Measurements from ENCODE around the gene SCEL.
A peak's percentile ranks its signal among the peaks of the same experiment; 100 is the strongest.

SCEL gene

GRCh38 chr13:77521595-77522367 lies 13.7 kb upstream of the SCEL start:
- Histone ChIP-seq H3K27ac (ENCODE audit: low read depth, low read length) (peak overlapping the region; percentile 80), H3K9me3 (ENCODE audit: control insufficient read depth, insufficient read depth, low read length) (no peaks in the 10 kb centered on the region), H3K4me3 (ENCODE audit: low read depth, low read length) (no peak overlapping the region; the same call in 1 of the 2 replicates), H3K4me1 (ENCODE audit: control insufficient read depth, insufficient read depth, low read length) (peaks cover 12% of the 10 kb centered on the region; the same call in 1 of the 2 replicates), H3K9ac (ENCODE audit: low read depth, low read length) (no peak overlapping the region), H3K36me3 (ENCODE audit: control insufficient read depth, insufficient read depth, low read length) (no peaks in the 10 kb centered on the region), H3K27me3 (ENCODE audit: control insufficient read depth, insufficient read depth, low read length) (no peaks in the 10 kb centered on the region)

- no peak overlapping the region for H3K4me3 ChIP-seq (ENCODE audit: low read depth, low read length)
- peaks cover 12% of the 10 kb centered on the region; the same call in 1 of the 2 replicates for H3K4me1 ChIP-seq (ENCODE audit: control insufficient read depth, insufficient read depth, low read length)
- H3K9me3 ChIP-seq (ENCODE audit: control insufficient read depth, insufficient read depth, low read length): no peaks in the 10 kb centered on the region
- H3K36me3 ChIP-seq (ENCODE audit: control insufficient read depth, insufficient read depth, low read length): no peaks in the 10 kb centered on the region
- no peak overlapping the region for H3K9ac ChIP-seq (ENCODE audit: low read depth, low read length)
- H3K27me3 ChIP-seq (ENCODE audit: control insufficient read depth, insufficient read depth, low read length): no peaks in the 10 kb centered on the region
- H3K27ac ChIP-seq (ENCODE audit: low read depth, low read length): peak overlapping the region; percentile 80
Measured at GRCh38 chr13:77522444-77522843, 13.1 kb upstream of the SCEL start.

GRCh38 chr13:77523386-77523785 lies 12.1 kb upstream of the SCEL start:
- H3K9me3 ChIP-seq (ENCODE audit: control insufficient read depth, insufficient read depth, low read length): no peaks in the 10 kb centered on the region
- no peak overlapping the region for H3K4me3 ChIP-seq (ENCODE audit: low read depth, low read length)
- H3K27ac ChIP-seq (ENCODE audit: low read depth, low read length): no peak overlapping the region
- no peaks in the 10 kb centered on the region for H3K36me3 ChIP-seq (ENCODE audit: control insufficient read depth, insufficient read depth, low read length)
- peaks cover 12% of the 10 kb centered on the region; the same call in 1 of the 2 replicates for H3K4me1 ChIP-seq (ENCODE audit: control insufficient read depth, insufficient read depth, low read length)
- no peak overlapping the region for H3K9ac ChIP-seq (ENCODE audit: low read depth, low read length)
- H3K27me3 ChIP-seq (ENCODE audit: control insufficient read depth, insufficient read depth, low read length): no peaks in the 10 kb centered on the region

- Histone ChIP-seq H3K9ac (ENCODE audit: low read depth, low read length) (no peak overlapping the region), H3K4me3 (ENCODE audit: low read depth, low read length) (no peak overlapping the region), H3K36me3 (ENCODE audit: control insufficient read depth, insufficient read depth, low read length) (no peaks in the 10 kb centered on the region), H3K9me3 (ENCODE audit: control insufficient read depth, insufficient read depth, low read length) (no peaks in the 10 kb centered on the region), H3K27me3 (ENCODE audit: control insufficient read depth, insufficient read depth, low read length) (no peaks in the 10 kb centered on the region), H3K27ac (ENCODE audit: low read depth, low read length) (no peak overlapping the region), H3K4me1 (ENCODE audit: control insufficient read depth, insufficient read depth, low read length) (peaks cover 12% of the 10 kb centered on the region; the same call in 1 of the 2 replicates)
Measured at GRCh38 chr13:77523834-77524728, 11.4 kb upstream of the SCEL start.

GRCh38 chr13:77528414-77528813 lies 7.1 kb upstream of the SCEL start:
- Histone ChIP-seq H3K4me3 (ENCODE audit: low read depth, low read length) (no peak overlapping the region), H3K9me3 (ENCODE audit: control insufficient read depth, insufficient read depth, low read length) (no peaks in the 10 kb centered on the region), H3K27me3 (ENCODE audit: control insufficient read depth, insufficient read depth, low read length) (no peaks in the 10 kb centered on the region), H3K36me3 (ENCODE audit: control insufficient read depth, insufficient read depth, low read length) (no peaks in the 10 kb centered on the region), H3K4me1 (ENCODE audit: control insufficient read depth, insufficient read depth, low read length) (no peaks in the 10 kb centered on the region), H3K27ac (ENCODE audit: low read depth, low read length) (no peak overlapping the region), H3K9ac (ENCODE audit: low read depth, low read length) (no peak overlapping the region)

- H3K9me3 ChIP-seq (ENCODE audit: control insufficient read depth, insufficient read depth, low read length): no peaks in the 10 kb centered on the region
- no peaks in the 10 kb centered on the region for H3K36me3 ChIP-seq (ENCODE audit: control insufficient read depth, insufficient read depth, low read length)
- no peaks in the 10 kb centered on the region for H3K4me1 ChIP-seq (ENCODE audit: control insufficient read depth, insufficient read depth, low read length)
- no peak overlapping the region for H3K27ac ChIP-seq (ENCODE audit: low read depth, low read length)
- no peaks in the 10 kb centered on the region for H3K27me3 ChIP-seq (ENCODE audit: control insufficient read depth, insufficient read depth, low read length)
- no peak overlapping the region for H3K9ac ChIP-seq (ENCODE audit: low read depth, low read length)
- no peak overlapping the region for H3K4me3 ChIP-seq (ENCODE audit: low read depth, low read length)
Measured at GRCh38 chr13:77528834-77529500, 6.5 kb upstream of the SCEL start.

- Histone ChIP-seq H3K36me3 (ENCODE audit: control insufficient read depth, insufficient read depth, low read length) (no peaks in the 10 kb centered on the region), H3K27me3 (ENCODE audit: control insufficient read depth, insufficient read depth, low read length) (no peaks in the 10 kb centered on the region), H3K4me3 (ENCODE audit: low read depth, low read length) (no peak overlapping the region), H3K9me3 (ENCODE audit: control insufficient read depth, insufficient read depth, low read length) (no peaks in the 10 kb centered on the region), H3K9ac (ENCODE audit: low read depth, low read length) (no peak overlapping the region), H3K27ac (ENCODE audit: low read depth, low read length) (no peak overlapping the region), H3K4me1 (ENCODE audit: control insufficient read depth, insufficient read depth, low read length) (no peaks in the 10 kb centered on the region)
Measured at GRCh38 chr13:77529501-77529840, 6.0 kb upstream of the SCEL start.

GRCh38 chr13:77530875-77531274 lies 4.6 kb upstream of the SCEL start:
- Histone ChIP-seq H3K4me1 (ENCODE audit: control insufficient read depth, insufficient read depth, low read length) (no peaks in the 10 kb centered on the region), H3K27me3 (ENCODE audit: control insufficient read depth, insufficient read depth, low read length) (no peaks in the 10 kb centered on the region), H3K4me3 (ENCODE audit: low read depth, low read length) (no peak overlapping the region), H3K36me3 (ENCODE audit: control insufficient read depth, insufficient read depth, low read length) (no peaks in the 10 kb centered on the region), H3K27ac (ENCODE audit: low read depth, low read length) (no peak overlapping the region), H3K9me3 (ENCODE audit: control insufficient read depth, insufficient read depth, low read length) (no peaks in the 10 kb centered on the region), H3K9ac (ENCODE audit: low read depth, low read length) (no peak overlapping the region)

GRCh38 chr13:77532983-77533382 lies 2.5 kb upstream of the SCEL start:
- no peaks in the 10 kb centered on the region for H3K27me3 ChIP-seq (ENCODE audit: control insufficient read depth, insufficient read depth, low read length)
- H3K9me3 ChIP-seq (ENCODE audit: control insufficient read depth, insufficient read depth, low read length): no peaks in the 10 kb centered on the region
- no peaks in the 10 kb centered on the region for H3K4me1 ChIP-seq (ENCODE audit: control insufficient read depth, insufficient read depth, low read length)
- no peaks in the 10 kb centered on the region for H3K36me3 ChIP-seq (ENCODE audit: control insufficient read depth, insufficient read depth, low read length)
- H3K9ac ChIP-seq (ENCODE audit: low read depth, low read length): no peak overlapping the region
- no peak overlapping the region for H3K27ac ChIP-seq (ENCODE audit: low read depth, low read length)
- H3K4me3 ChIP-seq (ENCODE audit: low read depth, low read length): no peak overlapping the region

GRCh38 chr13:77533875-77534788 lies 1.4 kb upstream of the SCEL start:
- Histone ChIP-seq H3K9me3 (ENCODE audit: control insufficient read depth, insufficient read depth, low read length) (no peaks in the 10 kb centered on the region), H3K36me3 (ENCODE audit: control insufficient read depth, insufficient read depth, low read length) (no peaks in the 10 kb centered on the region), H3K4me1 (ENCODE audit: control insufficient read depth, insufficient read depth, low read length) (no peaks in the 10 kb centered on the region), H3K27me3 (ENCODE audit: control insufficient read depth, insufficient read depth, low read length) (no peaks in the 10 kb centered on the region), H3K9ac (ENCODE audit: low read depth, low read length) (no peak overlapping the region), H3K4me3 (ENCODE audit: low read depth, low read length) (no peak overlapping the region), H3K27ac (ENCODE audit: low read depth, low read length) (no peak overlapping the region)
